Duodenal mucosa (tissue), 2 donors: ENCODE data around the gene IRS1.

Experiments
- H3K27ac ChIP-seq: one replicate; pipeline ENCODE4 v1.7.0; 2013; ENCODE audit warnings: low read depth, low read length
- H3K27me3 ChIP-seq, 2 donors: one replicate each; pipeline ENCODE4 v1.7.0; 2013; ENCODE audit warnings: low read length in 2 of 2, control low read depth in 1 of 2; ENCODE audit not compliant: insufficient read depth in 2 of 2, control insufficient read depth in 1 of 2
- H3K36me3 ChIP-seq, 2 donors: one replicate each; pipeline ENCODE4 v1.7.0; 2013; ENCODE audit warnings: low read length in 2 of 2, control low read depth in 1 of 2; ENCODE audit not compliant: insufficient read depth in 2 of 2, control insufficient read depth in 1 of 2
- H3K4me1 ChIP-seq, 2 donors: one replicate each; pipeline ENCODE4 v1.7.0; 2013; ENCODE audit warnings: low read length in 2 of 2, control low read depth in 1 of 2; ENCODE audit not compliant: insufficient read depth in 2 of 2, control insufficient read depth in 1 of 2
- H3K4me3 ChIP-seq, 2 donors: one replicate each; pipeline ENCODE4 v1.7.0; 2013; ENCODE audit warnings: low read length in 2 of 2, low read depth in 1 of 2
- H3K9ac ChIP-seq, 2 donors: one replicate each; pipeline ENCODE4 v1.7.0; 2013; ENCODE audit warnings: low read length in 2 of 2, low read depth in 1 of 2
- H3K9me3 ChIP-seq, 2 donors: one replicate each; pipeline ENCODE4 v1.7.0; 2013; ENCODE audit warnings: low read length in 2 of 2, control low read depth in 1 of 2; ENCODE audit not compliant: control insufficient read depth in 1 of 2

The IRS1 gene

GRCh38 chr2:226797989-226798421 is 1.6 kb downstream of the IRS1 start:
- no peaks in the 10 kb centered on the region for H3K27me3 ChIP-seq
- H3K36me3 ChIP-seq = no peaks in the 10 kb centered on the region
- peak overlapping the region; percentile 61 to 74 for H3K9ac ChIP-seq
- peak overlapping the region; percentile 78 for H3K27ac ChIP-seq
- H3K9me3 ChIP-seq = no peaks in the 10 kb centered on the region
- peaks cover 29 to 57% of the 10 kb centered on the region in 2 donors for H3K4me1 ChIP-seq
- peak overlapping the region; percentile 77 to 84 for H3K4me3 ChIP-seq

GRCh38 chr2:226797289-226797988 is 2.2 kb downstream of the IRS1 start:
- Histone ChIP-seq H3K27me3 (no peaks in the 10 kb centered on the region), H3K9me3 (no peaks in the 10 kb centered on the region), H3K27ac (peak overlapping the region; percentile 78), H3K4me1 (peaks cover 34 to 61% of the 10 kb centered on the region in 2 donors), H3K9ac (peak overlapping the region; percentile 61 to 74), H3K4me3 (peak overlapping the region; percentile 77 to 84), H3K36me3 (no peaks in the 10 kb centered on the region)

GRCh38 chr2:226796840-226797288 is 2.8 kb downstream of the IRS1 start:
- Histone ChIP-seq H3K27me3 (no peaks in the 10 kb centered on the region), H3K9ac (peak overlapping the region; percentile 32 to 61), H3K27ac (peak overlapping the region; percentile 78), H3K36me3 (no peaks in the 10 kb centered on the region), H3K9me3 (no peaks in the 10 kb centered on the region), H3K4me1 (peaks cover 37 to 66% of the 10 kb centered on the region in 2 donors), H3K4me3 (peak overlapping the region; percentile 77 to 84)

- peak overlapping the region; percentile 66 for H3K27ac ChIP-seq
- H3K4me3 ChIP-seq = peak overlapping the region; percentile 77 to 84
- H3K36me3 ChIP-seq = no peaks in the 10 kb centered on the region
- no peaks in the 10 kb centered on the region for H3K27me3 ChIP-seq
- no peaks in the 10 kb centered on the region for H3K9me3 ChIP-seq
- peak overlapping the region; percentile 32 to 61 for H3K9ac ChIP-seq
- peaks cover 37 to 60% of the 10 kb centered on the region in 2 donors for H3K4me1 ChIP-seq
Observed at GRCh38 chr2:226796012-226796839, 3.4 kb downstream of the IRS1 start.

GRCh38 chr2:226795281-226796011 is 4.2 kb downstream of the IRS1 start:
- Histone ChIP-seq H3K9me3 (no peaks in the 10 kb centered on the region), H3K4me3 (peak overlapping the region; percentile 43 to 77), H3K9ac (no peak overlapping the region), H3K36me3 (no peaks in the 10 kb centered on the region), H3K27ac (peak overlapping the region; percentile 56), H3K27me3 (no peaks in the 10 kb centered on the region), H3K4me1 (peaks cover 38 to 59% of the 10 kb centered on the region in 2 donors)

GRCh38 chr2:226794751-226795171 is 4.9 kb downstream of the IRS1 start:
- no peaks in the 10 kb centered on the region for H3K27me3 ChIP-seq
- no peak overlapping the region for H3K27ac ChIP-seq
- peak overlapping the region in 1 of 2 donors; percentile 55 for H3K9ac ChIP-seq
- peaks cover 41 to 62% of the 10 kb centered on the region in 2 donors for H3K4me1 ChIP-seq
- H3K36me3 ChIP-seq = no peaks in the 10 kb centered on the region
- peak overlapping the region; percentile 38 to 77 for H3K4me3 ChIP-seq
- H3K9me3 ChIP-seq = no peaks in the 10 kb centered on the region

- Histone ChIP-seq H3K9ac (peak overlapping the region; percentile 1 to 55), H3K4me1 (peaks cover 43 to 64% of the 10 kb centered on the region in 2 donors), H3K27ac (no peak overlapping the region), H3K4me3 (peak overlapping the region; percentile 48 to 77), H3K36me3 (no peaks in the 10 kb centered on the region), H3K27me3 (no peaks in the 10 kb centered on the region), H3K9me3 (no peaks in the 10 kb centered on the region)
Observed at GRCh38 chr2:226794196-226794661, 5.4 kb downstream of the IRS1 start.

- Histone ChIP-seq H3K9me3 (no peaks in the 10 kb centered on the region), H3K4me3 (peak overlapping the region; percentile 48 to 77), H3K27me3 (no peaks in the 10 kb centered on the region), H3K4me1 (peaks cover 43 to 64% of the 10 kb centered on the region in 2 donors), H3K9ac (peak overlapping the region; percentile 1 to 55), H3K36me3 (no peaks in the 10 kb centered on the region), H3K27ac (no peak overlapping the region)
Observed at GRCh38 chr2:226793646-226794045, 6.0 kb downstream of the IRS1 start.

- peak overlapping the region; percentile 68 to 84 for H3K4me3 ChIP-seq
- no peaks in the 10 kb centered on the region for H3K27me3 ChIP-seq
- H3K36me3 ChIP-seq = no peaks in the 10 kb centered on the region
- no peaks in the 10 kb centered on the region for H3K9me3 ChIP-seq
- H3K9ac ChIP-seq = peak overlapping the region; percentile 78 to 80
- peak overlapping the region; percentile 76 for H3K27ac ChIP-seq
- H3K4me1 ChIP-seq = peaks cover 43 to 52% of the 10 kb centered on the region in 2 donors
Observed at GRCh38 chr2:226792155-226792881, 7.3 kb downstream of the IRS1 start.
